Mucosa of stomach (tissue), 1 donor: Measurements from ENCODE around the gene TFDP1.

Experiments
- H3K27me3 ChIP-seq: one replicate; pipeline ENCODE4 v1.7.0; 2013; ENCODE audit warnings: mild to moderate bottlenecking, low read length; ENCODE audit not compliant: control insufficient read depth, insufficient read depth
- H3K36me3 ChIP-seq: one replicate; pipeline ENCODE4 v1.7.0; 2013; ENCODE audit warnings: low read length; ENCODE audit not compliant: control insufficient read depth, insufficient read depth
- H3K4me1 ChIP-seq: one replicate; pipeline ENCODE4 v1.7.0; 2013; ENCODE audit warnings: mild to moderate bottlenecking, low read length; ENCODE audit not compliant: control insufficient read depth, insufficient read depth
- H3K4me3 ChIP-seq: one replicate; pipeline ENCODE4 v1.7.0; 2013; ENCODE audit warnings: low read length
- H3K9ac ChIP-seq: one replicate; pipeline ENCODE4 v1.7.0; 2013; ENCODE audit warnings: mild to moderate bottlenecking, low read length, moderate library complexity
- H3K9me3 ChIP-seq: one replicate; pipeline ENCODE4 v1.7.0; 2013; ENCODE audit warnings: mild to moderate bottlenecking, low read length, moderate library complexity; ENCODE audit not compliant: control insufficient read depth
- donor health status: Pancreatic carcinoma.

Gene TFDP1

DNA sequence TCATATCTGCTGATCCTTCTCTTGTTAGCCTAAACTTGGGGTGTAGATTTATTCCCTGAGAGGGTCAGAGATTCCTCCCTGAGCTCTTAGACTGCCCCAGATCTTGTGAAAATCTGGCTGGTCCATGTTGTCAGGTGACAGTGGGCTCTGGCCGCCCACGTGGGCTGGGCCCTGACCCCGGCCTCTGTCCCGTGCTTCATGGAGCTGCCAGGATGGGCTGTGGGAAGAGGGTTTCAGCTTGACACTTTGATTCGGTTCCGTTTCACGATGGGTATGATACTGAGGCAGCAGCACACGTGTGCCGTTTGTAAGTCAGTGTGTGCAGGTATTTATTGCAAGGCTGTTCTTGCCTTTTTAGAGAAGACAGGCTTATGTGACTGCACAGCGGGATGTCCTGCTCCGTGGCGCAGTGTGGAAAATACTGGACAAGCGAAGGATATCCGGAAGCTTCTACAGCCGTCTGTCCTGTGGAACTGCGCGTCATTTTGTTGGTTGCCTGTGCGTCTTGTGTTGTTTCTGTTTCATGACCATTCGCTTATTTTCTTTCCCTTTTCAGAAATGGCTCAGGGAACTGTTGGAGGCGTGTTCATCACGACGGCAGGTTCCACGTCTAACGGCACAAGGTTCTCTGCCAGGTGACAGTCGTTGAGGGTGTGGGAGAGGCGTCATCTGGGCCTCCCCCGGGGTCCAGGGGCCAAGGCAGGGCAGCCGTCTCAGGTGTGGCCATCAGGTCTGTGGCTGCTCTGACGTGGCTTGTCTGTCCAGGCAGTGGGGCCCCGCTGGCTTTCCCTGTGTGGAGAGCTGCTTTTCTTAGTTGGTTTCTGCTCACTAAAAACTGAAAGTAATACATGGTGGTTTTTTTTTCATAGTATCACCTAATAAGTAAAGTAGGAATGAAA, 53.0 kb downstream of the TFDP1 start:
- Histone ChIP-seq H3K27me3 (no peaks in the 10 kb centered on the region), H3K4me1 (no peaks in the 10 kb centered on the region), H3K36me3 (peaks cover 4% of the 10 kb centered on the region), H3K4me3 (no peak overlapping the region), H3K9me3 (no peaks in the 10 kb centered on the region), H3K9ac (no peak overlapping the region)

DNA sequence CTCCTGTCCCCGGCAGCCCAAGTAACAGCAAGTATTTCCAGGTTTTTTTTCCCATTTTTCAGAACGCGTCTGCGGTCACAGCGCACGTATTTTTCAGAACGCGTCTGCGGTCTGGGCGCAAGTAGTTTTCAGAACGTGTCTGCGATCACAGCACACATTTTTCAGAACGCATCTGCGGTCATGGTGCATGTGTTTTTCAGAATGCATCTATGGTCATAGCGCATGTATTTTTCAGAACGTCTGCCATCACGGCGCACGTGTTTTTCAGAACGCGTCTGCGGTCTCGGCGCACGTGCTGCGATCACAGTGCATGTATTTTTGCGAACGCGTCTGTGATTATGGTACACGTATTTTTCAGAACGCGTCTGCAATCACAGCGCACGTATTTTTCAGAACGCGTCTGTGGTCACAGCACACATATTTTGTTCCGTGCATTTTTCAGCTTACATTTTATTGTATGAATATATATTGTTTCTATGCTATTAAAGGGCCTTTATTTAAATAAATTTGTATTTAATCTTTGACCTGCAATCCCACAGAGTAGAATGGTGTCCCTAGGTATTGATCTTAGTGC, 53.7 kb downstream of the TFDP1 start:
- Histone ChIP-seq H3K9ac (no peak overlapping the region), H3K36me3 (peaks cover 4% of the 10 kb centered on the region), H3K4me3 (no peak overlapping the region), H3K4me1 (no peaks in the 10 kb centered on the region), H3K9me3 (no peaks in the 10 kb centered on the region), H3K27me3 (no peaks in the 10 kb centered on the region)

DNA sequence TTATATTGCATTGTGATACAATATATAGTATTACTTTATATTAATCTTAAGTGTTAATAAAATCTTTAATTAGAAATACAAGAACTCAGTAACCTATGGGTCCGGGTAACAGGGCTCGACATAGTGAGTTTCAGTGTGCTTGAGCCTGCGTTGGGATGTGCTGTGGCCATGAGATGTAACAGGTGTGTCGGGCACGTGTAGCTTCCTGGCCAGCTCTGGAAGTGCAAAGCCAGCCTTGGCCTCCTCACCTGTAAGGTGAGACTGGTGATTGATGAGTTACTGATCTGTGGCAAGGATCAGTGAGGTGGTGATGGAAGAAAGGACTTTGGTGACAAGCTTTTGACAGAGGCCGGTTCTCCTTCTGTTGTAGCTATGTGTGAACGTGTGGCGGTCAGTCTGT, 54.3 kb downstream of the TFDP1 start:
- H3K36me3 ChIP-seq, result peaks cover 4% of the 10 kb centered on the region
- H3K9ac ChIP-seq, result no peak overlapping the region
- no peaks in the 10 kb centered on the region for H3K9me3 ChIP-seq
- no peaks in the 10 kb centered on the region for H3K27me3 ChIP-seq
- no peaks in the 10 kb centered on the region for H3K4me1 ChIP-seq
- no peak overlapping the region for H3K4me3 ChIP-seq

GRCh38 chr13:113639616-113640262, 55.2 kb downstream of the TFDP1 start:
- H3K9me3 ChIP-seq, result no peaks in the 10 kb centered on the region
- no peak overlapping the region for H3K4me3 ChIP-seq
- H3K27me3 ChIP-seq, result no peaks in the 10 kb centered on the region
- no peak overlapping the region for H3K9ac ChIP-seq
- no peaks in the 10 kb centered on the region for H3K36me3 ChIP-seq
- H3K4me1 ChIP-seq, result no peaks in the 10 kb centered on the region

GRCh38 chr13:113641426-113641825, 56.9 kb downstream of the TFDP1 start:
- Histone ChIP-seq H3K9ac (no peak overlapping the region), H3K9me3 (no peaks in the 10 kb centered on the region), H3K4me1 (no peaks in the 10 kb centered on the region), H3K36me3 (no peaks in the 10 kb centered on the region), H3K4me3 (no peak overlapping the region), H3K27me3 (no peaks in the 10 kb centered on the region)

GRCh38 chr13:113642563-113642962, 58.0 kb downstream of the TFDP1 start:
- H3K9ac ChIP-seq, result no peak overlapping the region
- no peak overlapping the region for H3K4me3 ChIP-seq
- H3K36me3 ChIP-seq, result no peaks in the 10 kb centered on the region
- no peaks in the 10 kb centered on the region for H3K9me3 ChIP-seq
- H3K4me1 ChIP-seq, result peaks cover 6% of the 10 kb centered on the region
- no peaks in the 10 kb centered on the region for H3K27me3 ChIP-seq

DNA sequence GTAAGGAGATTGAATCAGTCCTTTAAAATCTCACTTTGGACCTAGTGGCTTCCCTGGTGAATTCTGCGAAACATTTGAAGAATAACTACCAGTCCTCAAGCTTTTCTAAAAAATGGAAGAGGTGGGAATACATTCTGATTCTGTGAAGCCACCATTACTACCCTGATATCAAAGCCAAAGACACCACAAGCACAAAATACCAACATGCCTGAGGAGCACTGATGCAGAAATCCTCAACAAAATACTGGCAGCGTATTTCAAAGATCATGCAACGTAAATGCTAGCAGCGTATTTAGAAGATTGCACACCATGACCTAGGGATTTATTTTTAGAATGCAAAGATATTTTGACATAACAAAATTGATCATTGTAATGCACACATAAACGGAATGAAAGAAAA, 59.0 kb downstream of the TFDP1 start:
- Histone ChIP-seq H3K9me3 (no peaks in the 10 kb centered on the region), H3K27me3 (no peaks in the 10 kb centered on the region), H3K4me1 (peaks cover 11% of the 10 kb centered on the region), H3K4me3 (no peak overlapping the region), H3K9ac (no peak overlapping the region), H3K36me3 (no peaks in the 10 kb centered on the region)

- no peaks in the 10 kb centered on the region for H3K27me3 ChIP-seq
- H3K36me3 ChIP-seq, result no peaks in the 10 kb centered on the region
- peaks cover 11% of the 10 kb centered on the region for H3K4me1 ChIP-seq
- no peaks in the 10 kb centered on the region for H3K9me3 ChIP-seq
- no peak overlapping the region for H3K9ac ChIP-seq
- H3K4me3 ChIP-seq, result no peak overlapping the region
Measured at GRCh38 chr13:113644800-113645199, 60.2 kb downstream of the TFDP1 start.

GRCh38 chr13:113645329-113645728, 60.8 kb downstream of the TFDP1 start:
- H3K36me3 ChIP-seq, result no peaks in the 10 kb centered on the region
- no peak overlapping the region for H3K9ac ChIP-seq
- no peak overlapping the region for H3K4me3 ChIP-seq
- no peaks in the 10 kb centered on the region for H3K9me3 ChIP-seq
- H3K4me1 ChIP-seq, result peaks cover 11% of the 10 kb centered on the region
- H3K27me3 ChIP-seq, result no peaks in the 10 kb centered on the region

- H3K4me1 ChIP-seq, result peaks cover 11% of the 10 kb centered on the region
- no peak overlapping the region for H3K9ac ChIP-seq
- H3K36me3 ChIP-seq, result no peaks in the 10 kb centered on the region
- H3K4me3 ChIP-seq, result no peak overlapping the region
- H3K9me3 ChIP-seq, result no peaks in the 10 kb centered on the region
- H3K27me3 ChIP-seq, result no peaks in the 10 kb centered on the region
Measured at GRCh38 chr13:113646376-113646775, 61.8 kb downstream of the TFDP1 start.

DNA sequence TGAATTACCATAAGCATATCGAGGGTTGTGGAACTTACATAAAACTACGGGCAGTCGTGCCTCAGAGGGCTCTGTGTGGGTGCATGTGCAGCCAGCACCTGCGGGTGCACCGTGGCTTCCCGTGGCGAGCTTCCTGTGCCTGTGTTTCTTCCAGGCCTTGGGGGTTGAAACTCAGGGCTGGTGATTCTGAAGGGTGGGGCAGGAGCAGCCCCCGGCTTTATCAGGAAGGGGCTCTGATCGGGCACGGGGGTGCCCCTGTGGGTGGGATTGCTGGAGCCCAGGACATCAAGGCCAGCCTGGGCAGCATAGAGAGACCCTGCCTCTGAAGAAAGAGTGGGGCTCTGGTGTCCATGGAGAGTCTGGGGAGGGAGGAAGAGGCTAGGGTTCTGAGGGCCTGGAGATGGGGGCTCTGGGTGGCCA, 62.4 kb downstream of the TFDP1 start:
- Histone ChIP-seq H3K4me3 (no peak overlapping the region), H3K4me1 (peaks cover 11% of the 10 kb centered on the region), H3K27me3 (no peaks in the 10 kb centered on the region), H3K9ac (no peak overlapping the region), H3K9me3 (no peaks in the 10 kb centered on the region), H3K36me3 (no peaks in the 10 kb centered on the region)
